NT2/D1 (cell line): ENCODE measurements around the gene DAPK1.
"Not testable (repeated sequence)": the region's sequence is repeated elsewhere in the genome, so short reads cannot be mapped to it uniquely, and the experiment has no call there.

Source experiments
- DNase-seq: peaks from one replicate; pipeline ENCODE4 v3.0.0-alpha.2; 2011; ENCODE audit warnings: low read depth, low spot score
- H3K27me3 ChIP-seq: 2 replicates; pipeline ENCODE4 v1.6.0; 2011; ENCODE audit warnings: mild to moderate bottlenecking; ENCODE audit not compliant: insufficient read length, insufficient read depth
- H3K36me3 ChIP-seq: 2 replicates; pipeline ENCODE4 v1.6.1; 2011; ENCODE audit warnings: mild to moderate bottlenecking, low read length, mixed read lengths; ENCODE audit not compliant: insufficient read depth, insufficient read length
- H3K4me1 ChIP-seq: 2 replicates; pipeline ENCODE4 v1.5.1; 2011; ENCODE audit not compliant: insufficient read depth, insufficient read length
- H3K4me3 ChIP-seq: 2 replicates; pipeline ENCODE4 v1.5.1; 2011; ENCODE audit warnings: low read depth; ENCODE audit not compliant: insufficient read length
- H3K9ac ChIP-seq: 2 replicates; pipeline ENCODE4 v1.6.0; 2011; ENCODE audit warnings: low read depth; ENCODE audit not compliant: insufficient read length
- H3K9me3 ChIP-seq: 2 replicates; pipeline ENCODE4 v1.5.1; 2011; ENCODE audit warnings: mild to moderate bottlenecking, low read length; ENCODE audit not compliant: insufficient read depth
- SUZ12 ChIP-seq: IDR thresholded peaks from 2 replicates; pipeline ENCODE4 v1.6.1; 2011; ENCODE audit not compliant: insufficient read length, insufficient read depth; ENCODE audit errors: extremely low read depth
- YY1 ChIP-seq: IDR thresholded peaks from 2 replicates; pipeline ENCODE4 v1.6.1; 2011; ENCODE audit not compliant: insufficient read length, insufficient read depth
- ZNF274 ChIP-seq: IDR thresholded peaks from 2 replicates; pipeline ENCODE4 v1.6.1; 2011; ENCODE audit warnings: mild to moderate bottlenecking, low read depth, low read length

DAPK1 gene

DNA sequence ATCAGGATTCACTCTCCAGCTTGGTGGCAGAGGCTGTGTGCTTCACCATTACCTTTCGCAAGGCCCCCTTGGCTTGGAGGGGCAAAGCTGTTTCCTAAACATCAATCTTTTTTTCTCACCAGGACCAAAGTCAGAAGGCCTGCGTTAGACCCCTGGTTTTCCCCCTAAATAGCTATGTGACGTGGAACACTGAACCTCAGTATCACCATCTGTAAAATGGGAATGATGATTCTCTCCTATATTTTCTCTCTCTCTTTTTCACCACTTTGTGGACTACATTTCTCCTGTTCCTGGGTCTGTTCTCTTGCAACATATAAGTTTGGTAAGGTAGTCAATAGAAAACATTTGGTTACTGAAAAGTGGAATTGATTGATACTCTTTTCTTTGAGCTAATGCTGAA is 50.5 kb downstream of the DAPK1 start:
- Histone ChIP-seq H3K9ac (no peak overlapping the region), H3K4me3 (no peak overlapping the region), H3K27me3 (no peaks in the 10 kb centered on the region), H3K4me1 (peaks cover 14% of the 10 kb centered on the region), H3K9me3 (no peaks in the 10 kb centered on the region), H3K36me3 (no peaks in the 10 kb centered on the region)
- TF ChIP-seq YY1 (no peak), SUZ12 (no peak), ZNF274 (no peak)
- no peak for DNase-seq

- not testable (repeated sequence) for H3K36me3 ChIP-seq, H3K9me3 ChIP-seq, H3K9ac ChIP-seq, DNase-seq, H3K27me3 ChIP-seq, H3K4me3 ChIP-seq
- H3K4me1 ChIP-seq: peaks cover 14% of the 10 kb centered on the region
These were observed 51.4 kb downstream of the DAPK1 start for GRCh38 chr9:87549088-87549487.

- DNase-seq: no peak
These were observed 52.1 kb downstream of the DAPK1 start for GRCh38 chr9:87549791-87550190.

GRCh38 chr9:87550253-87550954 is 52.7 kb downstream of the DAPK1 start:
- TF ChIP-seq ZNF274 (no peak), SUZ12 (no peak), YY1 (no peak)
- H3K9ac ChIP-seq: no peak overlapping the region
- H3K4me3 ChIP-seq: no peak overlapping the region
- DNase-seq: no peak
- H3K36me3 ChIP-seq: no peaks in the 10 kb centered on the region
- H3K27me3 ChIP-seq: no peaks in the 10 kb centered on the region
- H3K4me1 ChIP-seq: peaks cover 21% of the 10 kb centered on the region
- H3K9me3 ChIP-seq: no peaks in the 10 kb centered on the region

More at GRCh38 chr9:87549791-87550190, 52.1 kb downstream of the DAPK1 start:
- H3K4me3 ChIP-seq: no peak overlapping the region
- peaks cover 18% of the 10 kb centered on the region for H3K4me1 ChIP-seq
- H3K27me3 ChIP-seq: no peaks in the 10 kb centered on the region
- H3K36me3 ChIP-seq: no peaks in the 10 kb centered on the region
- no peak overlapping the region for H3K9ac ChIP-seq
- no peaks in the 10 kb centered on the region for H3K9me3 ChIP-seq
- TF ChIP-seq SUZ12: no peak
- no peak for TF ChIP-seq YY1
- no peak for TF ChIP-seq ZNF274

- H3K4me1 ChIP-seq: peaks cover 15% of the 10 kb centered on the region
These were observed 54.1 kb downstream of the DAPK1 start for GRCh38 chr9:87551772-87552217.

DNA sequence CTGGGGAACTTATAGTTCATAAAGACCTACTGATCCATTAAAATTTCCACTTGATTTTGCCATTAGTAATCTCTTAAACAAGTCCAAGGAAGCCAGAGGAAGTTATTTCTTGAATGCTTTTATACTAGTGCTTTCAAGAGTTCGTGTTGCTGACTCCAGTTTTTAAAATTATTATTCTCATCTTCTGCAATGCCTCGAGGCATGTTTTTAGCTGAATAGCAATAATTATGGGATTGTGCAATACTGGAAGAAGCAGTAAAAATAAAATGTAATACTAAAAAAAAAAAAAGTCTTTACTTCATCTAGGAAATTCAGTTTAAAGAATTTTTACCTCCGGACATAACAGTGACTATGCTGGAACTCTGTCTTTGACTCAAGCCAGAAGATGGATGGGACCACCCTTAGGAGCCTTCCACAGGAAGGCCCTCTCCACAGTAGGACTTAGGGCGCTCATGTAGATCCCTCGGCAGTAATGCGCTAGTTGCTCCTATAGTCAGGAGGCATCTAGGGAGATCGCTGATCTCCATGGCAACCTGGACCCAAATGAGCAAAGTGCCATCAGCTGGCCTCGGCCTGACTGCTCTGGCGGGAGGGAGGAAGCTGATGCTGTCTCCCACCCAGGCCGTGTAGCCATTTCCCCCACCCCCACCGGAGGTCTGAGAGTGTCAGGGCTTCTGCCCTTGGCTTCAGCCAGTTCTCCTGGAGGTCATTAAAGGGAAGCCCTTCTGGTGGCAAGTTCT is 56.7 kb downstream of the DAPK1 start:
- TF ChIP-seq SUZ12: no peak
- no peak for TF ChIP-seq YY1
- TF ChIP-seq ZNF274: no peak
- Histone ChIP-seq H3K27me3 (no peaks in the 10 kb centered on the region), H3K4me1 (peaks cover 15% of the 10 kb centered on the region), H3K36me3 (peaks cover 17% of the 10 kb centered on the region), H3K9me3 (no peaks in the 10 kb centered on the region), H3K4me3 (no peak overlapping the region), H3K9ac (no peak overlapping the region)
- DNase-seq: no peak

More at GRCh38 chr9:87551772-87552217, 54.1 kb downstream of the DAPK1 start:
- DNase-seq: no peak
- Histone ChIP-seq H3K4me3 (no peak overlapping the region), H3K36me3 (peaks cover 7% of the 10 kb centered on the region), H3K9me3 (no peaks in the 10 kb centered on the region), H3K9ac (no peak overlapping the region), H3K27me3 (no peaks in the 10 kb centered on the region)
- TF ChIP-seq SUZ12 (no peak), YY1 (no peak), ZNF274 (no peak)

- H3K36me3 ChIP-seq: peaks cover 20% of the 10 kb centered on the region
- peaks cover 15% of the 10 kb centered on the region for H3K4me1 ChIP-seq
- H3K27me3 ChIP-seq: no peaks in the 10 kb centered on the region
- TF ChIP-seq YY1: no peak
- TF ChIP-seq SUZ12: no peak
- TF ChIP-seq ZNF274: no peak
- H3K9ac ChIP-seq: no peak overlapping the region
- no peak overlapping the region for H3K4me3 ChIP-seq
- DNase-seq: no peak
- no peaks in the 10 kb centered on the region for H3K9me3 ChIP-seq
These were observed 57.3 kb downstream of the DAPK1 start for GRCh38 chr9:87554976-87555375.
